HuH-7.5 (cell line): Measurements from ENCODE around the gene COASY.

Source experiments
- DNase-seq: peaks from one replicate; pipeline ENCODE4 v3.0.0; 2011; ENCODE audit warnings: low spot score

COASY gene

GRCh38 chr17:42613699-42614295 lies 51.8 kb downstream of the COASY start:
- no peak for DNase-seq
